ENCODE data around the gene AVPR2.

- TF ChIP-seq CTCF (conservative IDR thresholded peaks at IDR 0.05) = no peak
- TF ChIP-seq EZH2 (IDR thresholded peaks at IDR 0.05; ENCODE audit: low read depth) = no peak
These were observed 39.8 kb downstream of the AVPR2 start, which contains the start of gene RENBP for GRCh38 chrX:153944140-153944799.

Measured in PC-9 (cell line).